HUDEP-2 (cell line): ENCODE results near the gene MED19.
"Not testable (repeated sequence)": the region's sequence is repeated elsewhere in the genome, so short reads cannot be mapped to it uniquely, and the experiment has no call there.

ENCODE experiments used
- DNase-seq, 76 experiments: peaks; one replicate each; lab custom pipeline; 2025; ENCODE audit not compliant: unreplicated experiment in 76 of 76; lab: John Stamatoyannopoulos, UW

The MED19 gene

DNA sequence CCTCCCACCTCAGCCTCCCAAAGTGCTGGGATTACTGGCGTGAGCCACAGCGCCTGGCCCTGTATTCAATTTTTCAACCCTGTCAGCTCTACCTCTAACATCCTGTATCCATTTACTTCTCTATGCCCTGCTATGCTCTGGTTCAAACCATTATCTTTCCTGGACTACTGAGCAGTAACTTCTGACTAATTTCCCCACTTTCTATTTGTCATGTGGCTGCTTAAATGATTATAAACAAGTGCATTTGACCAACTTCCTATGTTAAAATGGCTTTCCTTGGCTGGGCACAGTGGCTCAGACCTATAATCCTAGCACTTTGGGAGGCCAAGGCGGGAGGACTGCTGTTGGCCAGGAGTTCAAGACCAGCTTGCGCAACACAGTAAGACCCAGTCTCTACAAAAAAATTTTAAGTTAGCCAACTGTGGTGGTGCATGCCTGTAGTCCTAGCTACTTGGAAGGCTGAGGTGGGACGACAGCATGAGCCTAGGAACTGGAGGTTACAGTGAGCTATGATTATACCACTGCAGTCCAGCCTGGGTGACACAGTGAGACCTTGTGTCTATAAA is 2.1 kb downstream of the MED19 start:
- DNase-seq: no peak

DNA sequence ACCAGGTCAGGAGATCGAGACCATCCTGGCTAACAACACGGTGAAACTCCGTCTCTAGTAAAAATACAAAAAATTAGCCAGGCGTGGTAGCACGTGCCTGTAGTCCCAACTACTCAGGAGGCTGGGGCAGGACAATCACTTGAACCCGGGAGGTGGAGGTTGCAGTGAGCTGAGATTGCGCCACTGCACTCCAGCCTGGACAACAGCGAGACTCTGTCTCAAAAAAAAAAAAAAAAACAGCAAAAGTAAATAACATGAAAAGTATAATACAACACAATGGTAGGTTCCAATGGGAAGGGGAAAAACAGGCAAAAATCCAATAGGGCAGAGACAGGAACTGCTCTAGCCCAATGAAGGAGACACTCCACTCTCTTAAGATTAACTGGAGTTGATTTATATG is 6.6 kb downstream of the MED19 start:
- DNase-seq: not testable (repeated sequence)

DNA sequence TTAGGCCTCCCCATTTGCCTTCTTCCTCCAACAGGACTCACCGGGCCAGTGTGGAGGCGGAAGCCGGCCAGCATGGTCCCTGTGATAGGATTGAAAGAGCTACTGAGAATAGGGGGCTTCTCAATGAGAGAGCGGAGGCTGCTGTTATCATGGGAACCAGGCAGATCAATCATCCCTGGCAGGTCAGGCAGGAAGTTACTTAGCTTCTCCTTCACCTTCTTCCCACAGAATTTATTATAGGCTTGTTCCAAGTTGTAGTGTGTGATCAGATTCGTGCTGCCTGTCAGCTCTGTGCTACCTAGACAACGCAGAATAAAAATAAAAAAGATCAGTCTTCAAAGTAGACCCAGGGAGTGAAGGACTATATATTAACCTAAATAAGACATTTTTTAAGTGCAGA is 7.1 kb downstream of the MED19 start:
- DNase-seq: no peak

DNA sequence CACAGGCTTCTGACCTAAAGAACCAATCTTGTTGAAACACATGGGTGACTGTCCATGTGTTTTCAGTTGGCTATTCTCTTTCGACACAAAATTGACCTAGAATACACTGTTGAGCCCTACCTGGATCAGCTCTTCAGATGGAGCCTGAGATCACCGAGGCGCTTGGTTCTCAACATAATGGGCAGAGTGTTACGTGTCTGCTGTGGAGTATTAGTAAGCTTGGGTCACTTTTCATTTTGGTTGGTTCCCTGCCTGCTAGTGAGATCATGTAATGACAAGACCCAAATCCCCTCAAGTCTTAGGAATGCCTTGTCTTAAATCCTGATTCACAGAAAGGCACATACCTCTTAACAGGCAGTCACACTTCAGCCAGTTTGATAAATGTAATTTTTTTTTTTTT is 8.7 kb downstream of the MED19 start:
- no peak for DNase-seq

DNA sequence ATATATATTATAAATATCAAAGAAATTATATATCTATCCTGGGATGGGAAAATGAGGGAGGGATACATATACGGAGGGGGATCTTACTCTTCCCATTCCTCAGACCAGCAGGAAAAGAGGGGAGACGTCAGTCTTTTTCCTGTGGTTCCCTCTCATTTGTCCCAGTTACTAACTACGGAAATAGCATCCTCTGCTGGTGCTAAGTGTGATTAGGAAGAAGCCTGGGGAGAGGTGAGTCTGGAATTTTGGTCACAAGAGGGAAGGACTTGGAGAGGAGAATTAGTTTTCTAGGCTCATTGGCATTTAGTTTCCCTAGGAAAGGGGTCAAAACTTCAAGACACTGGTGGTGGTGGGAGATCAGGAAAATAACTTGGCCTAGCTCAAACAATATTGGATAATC is 11.6 kb downstream of the MED19 start:
- DNase-seq: no peak

DNA sequence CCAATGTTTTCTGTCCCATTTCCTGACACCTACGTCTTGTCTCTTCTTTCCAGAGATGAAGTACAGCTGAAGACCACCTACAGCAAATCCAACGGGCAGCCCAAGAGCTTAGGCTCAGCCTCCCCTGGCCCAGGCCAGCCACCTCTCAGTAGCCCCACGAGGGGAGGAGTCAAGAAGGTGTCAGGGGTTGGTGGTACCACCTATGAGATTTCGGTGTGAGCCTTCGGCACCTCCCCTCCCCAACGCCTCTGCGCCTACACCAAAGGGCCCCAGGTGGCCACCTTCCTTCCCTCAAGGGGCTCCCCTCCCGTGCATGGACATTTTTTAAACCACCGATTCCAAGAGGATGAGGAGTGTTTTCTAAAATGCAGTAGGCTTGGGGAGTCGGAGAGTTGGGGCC is 12.2 kb downstream of the MED19 start:
- DNase-seq: no peak

DNA sequence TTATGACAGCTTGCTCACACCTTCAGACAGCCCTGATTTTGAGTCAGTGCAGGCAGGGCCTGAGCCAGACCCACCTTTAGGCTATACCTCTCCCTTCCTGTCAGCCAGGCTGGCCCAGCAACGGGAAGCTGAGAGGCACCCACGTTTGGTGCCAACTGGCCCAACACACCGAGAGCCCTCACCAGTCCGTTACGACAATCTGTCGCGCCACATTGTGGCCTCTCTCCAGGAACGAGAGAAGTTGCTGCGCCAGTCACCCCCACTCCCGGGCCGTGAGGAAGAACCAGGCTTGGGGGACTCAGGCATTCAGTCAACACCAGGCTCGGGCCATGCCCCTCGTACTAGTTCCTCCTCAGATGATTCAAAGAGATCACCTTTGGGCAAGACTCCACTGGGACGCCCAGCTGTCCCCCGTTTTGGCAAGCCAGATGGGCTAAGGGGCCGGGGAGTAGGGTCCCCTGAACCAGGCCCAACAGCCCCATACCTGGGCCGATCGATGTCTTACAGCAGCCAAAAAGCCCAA is 13.1 kb downstream of the MED19 start:
- no peak for DNase-seq

DNA sequence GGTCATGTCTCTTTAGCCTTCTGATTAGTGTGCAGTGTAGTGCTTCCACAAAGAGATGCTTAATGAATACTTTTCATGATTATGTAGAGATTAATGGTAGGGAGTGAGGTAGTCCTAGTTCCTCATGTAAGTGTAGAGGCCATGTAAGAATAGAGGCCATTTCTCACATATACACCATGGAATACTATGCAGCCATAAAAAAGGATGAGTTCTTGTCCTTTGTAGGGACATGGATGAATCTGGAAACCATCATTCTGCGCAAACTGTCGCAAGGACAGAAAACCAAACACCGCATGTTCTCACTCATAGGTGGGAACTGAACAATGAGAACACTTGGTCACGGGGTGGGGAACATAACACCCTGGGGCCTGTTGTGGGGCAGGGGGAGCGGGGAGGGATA is 21.5 kb downstream of the MED19 start:
- not testable (repeated sequence) for DNase-seq

DNA sequence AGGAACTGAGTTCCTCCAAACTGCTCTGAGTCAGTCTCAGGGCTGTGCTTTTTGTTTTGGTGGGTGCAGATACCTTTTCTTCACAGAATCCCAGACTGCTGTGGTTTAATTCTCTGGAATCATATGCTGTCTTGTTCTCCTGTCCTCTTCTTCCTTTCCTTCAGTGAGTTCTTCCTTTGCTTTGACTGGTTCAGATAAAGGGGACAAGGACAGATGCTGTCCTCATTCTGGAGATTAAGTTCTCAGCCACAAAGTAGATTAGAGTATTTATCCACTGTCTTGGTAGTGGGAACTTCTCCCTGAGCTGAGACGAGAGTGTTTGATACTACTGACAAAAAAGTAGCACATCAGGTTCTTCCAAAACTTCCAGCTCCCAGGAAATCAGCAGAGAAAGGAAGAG is 30.8 kb downstream of the MED19 start:
- peak in 4 of 76 experiments; percentile 0 to 30 (median 9) for DNase-seq

DNA sequence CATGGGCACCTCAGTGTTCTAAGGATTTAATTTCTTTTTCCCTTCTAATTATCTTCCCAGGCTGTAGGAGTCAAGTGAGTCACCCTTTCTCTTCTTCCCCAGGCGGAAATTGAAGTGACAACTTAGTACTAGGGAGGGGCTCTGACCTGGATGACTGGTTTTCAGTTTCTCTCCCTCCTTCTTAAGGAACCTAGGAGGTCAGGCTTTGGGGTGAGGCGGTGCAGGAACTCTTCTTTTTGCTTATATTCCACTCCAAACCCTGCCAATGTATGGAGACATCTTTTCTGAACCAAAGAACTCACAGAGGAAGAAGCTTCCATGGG is 31.5 kb downstream of the MED19 start:
- no peak for DNase-seq

DNA sequence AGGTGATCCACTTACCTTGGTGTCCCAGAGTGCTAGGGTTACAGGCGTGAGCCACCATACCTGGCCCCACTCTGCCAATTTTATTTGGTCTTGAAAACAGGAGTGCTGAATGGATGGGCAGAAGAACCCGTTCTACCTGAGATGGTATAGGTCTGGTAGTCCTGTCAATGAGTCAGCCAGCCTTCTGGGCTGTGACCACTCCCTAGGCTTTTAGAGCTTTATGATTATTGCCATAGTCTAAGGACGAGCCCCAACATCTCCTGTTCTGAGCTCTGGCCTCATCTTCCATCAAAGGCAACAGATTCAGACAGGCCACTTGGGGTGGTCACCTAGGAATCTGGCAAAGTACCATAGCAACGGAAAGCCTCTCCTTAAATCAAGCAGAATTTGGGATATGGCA is 32.6 kb downstream of the MED19 start:
- no peak for DNase-seq

DNA sequence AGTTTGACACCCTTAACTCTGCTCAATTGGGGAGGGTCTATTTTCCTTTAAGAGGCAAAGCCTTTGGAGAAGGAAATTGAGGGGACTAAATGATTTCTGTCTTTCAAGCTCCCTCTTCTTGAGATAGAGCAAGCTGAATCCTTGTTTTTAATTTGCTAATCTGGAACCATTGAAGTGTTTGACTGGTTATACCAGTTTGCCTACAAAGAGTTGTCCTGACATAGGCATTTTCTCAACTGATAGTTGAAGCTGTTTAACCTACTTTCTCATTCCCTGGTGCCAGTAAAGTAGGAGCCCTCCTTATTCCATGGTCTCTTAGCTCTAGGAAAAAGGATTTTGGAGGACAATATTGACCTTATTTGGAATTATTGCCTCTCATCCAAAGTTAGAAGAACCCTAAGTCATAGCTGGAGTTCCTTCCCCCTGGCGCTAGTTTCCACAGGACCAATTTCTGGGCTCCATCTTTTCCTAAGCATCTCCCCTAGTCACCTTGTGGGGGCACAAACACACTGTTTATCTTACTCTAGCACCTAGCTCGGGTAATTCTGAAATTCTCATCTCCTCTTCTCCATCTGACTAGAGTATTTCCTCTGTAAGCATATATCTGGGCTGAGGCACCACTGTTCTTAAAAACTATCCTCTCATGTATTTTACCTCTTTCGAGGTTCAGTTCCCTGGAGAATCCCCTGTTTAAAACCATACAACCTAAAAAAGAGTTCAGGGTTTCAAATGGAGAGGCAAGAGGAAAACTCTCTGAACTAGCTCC is 36.7 kb downstream of the MED19 start:
- no peak for DNase-seq

DNA sequence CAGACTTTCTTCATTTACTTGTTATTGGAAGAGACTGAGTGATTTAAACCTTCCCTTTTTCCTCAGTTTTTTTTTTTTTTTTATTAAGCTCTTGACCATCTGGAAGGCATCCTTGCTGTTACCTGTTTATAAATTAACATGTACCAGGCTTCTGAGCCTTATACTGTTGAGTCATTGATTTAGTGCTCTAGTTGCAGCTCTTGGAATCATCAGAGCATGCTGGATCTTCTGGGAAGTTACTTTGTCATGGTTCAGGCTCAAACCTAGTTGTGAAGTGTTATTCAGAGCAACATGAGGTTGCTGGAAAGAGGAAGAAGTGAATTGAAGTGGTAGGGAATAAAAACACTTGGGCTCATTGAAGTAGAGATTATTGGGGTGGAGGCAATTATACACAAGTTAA is 37.8 kb downstream of the MED19 start:
- no peak for DNase-seq

DNA sequence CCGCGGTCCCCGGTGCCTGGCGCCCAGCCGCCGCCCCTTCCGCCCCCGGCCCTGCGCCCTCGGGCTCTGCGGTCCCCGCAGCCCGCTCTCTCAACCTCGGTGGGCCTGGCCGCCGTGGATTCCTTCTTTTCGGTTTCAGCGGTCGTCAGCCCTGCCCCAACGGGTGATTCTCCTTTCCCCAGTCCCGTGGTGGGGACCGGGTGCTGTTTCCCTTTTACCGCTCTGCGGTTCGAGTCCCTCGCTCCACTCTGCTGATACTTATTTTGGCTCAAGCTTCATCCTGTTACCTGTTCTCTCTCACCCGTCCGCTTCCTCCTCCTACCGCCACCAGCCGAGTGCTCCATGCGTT is 43.6 kb downstream of the MED19 start:
- peak in 4 of 76 experiments; percentile 16 to 29 (median 22) for DNase-seq

DNA sequence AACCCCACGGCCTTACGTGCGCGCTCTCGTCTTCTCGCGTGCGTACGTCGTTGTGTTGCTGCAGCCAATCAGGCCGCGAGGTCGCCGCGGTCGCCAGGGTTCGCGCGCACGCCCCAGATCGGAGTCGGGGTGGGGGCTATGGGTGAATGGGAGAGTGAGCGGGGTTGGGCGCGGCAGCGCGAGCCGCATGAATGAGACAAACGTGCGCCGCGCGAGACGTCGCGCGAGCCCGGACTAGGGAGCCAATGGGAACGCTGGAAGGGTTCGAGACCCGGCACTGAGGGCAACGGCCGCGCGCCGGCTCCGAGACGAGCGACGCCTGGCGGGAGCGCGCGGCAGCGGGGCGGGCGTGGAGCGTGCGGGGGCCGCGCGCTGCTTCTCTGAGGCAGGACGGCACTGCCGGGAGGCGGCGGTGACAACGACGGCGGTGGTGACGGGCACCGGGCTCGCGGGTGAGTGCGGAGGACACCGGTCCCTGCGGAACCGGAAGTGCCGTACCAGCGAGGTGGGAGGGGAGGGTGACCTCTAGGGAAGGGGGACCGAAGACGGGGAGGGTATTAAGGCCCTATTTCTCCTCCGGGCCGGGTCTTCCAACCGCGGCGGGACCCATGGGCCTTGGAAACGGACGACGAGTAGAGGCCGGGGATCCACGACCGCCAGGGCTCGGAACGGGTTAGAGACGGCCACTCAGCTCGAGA is 44.1 kb downstream of the MED19 start, which contains the start of gene ZDHHC5:
Gene ZDHHC5 (plus strand): TSS at position 379 of the 698 bp plus-strand sequence. CDS start 4,977 bp downstream, outside the sequence.
- DNase-seq: peak; percentile 57 to 99 (median 97)

DNA sequence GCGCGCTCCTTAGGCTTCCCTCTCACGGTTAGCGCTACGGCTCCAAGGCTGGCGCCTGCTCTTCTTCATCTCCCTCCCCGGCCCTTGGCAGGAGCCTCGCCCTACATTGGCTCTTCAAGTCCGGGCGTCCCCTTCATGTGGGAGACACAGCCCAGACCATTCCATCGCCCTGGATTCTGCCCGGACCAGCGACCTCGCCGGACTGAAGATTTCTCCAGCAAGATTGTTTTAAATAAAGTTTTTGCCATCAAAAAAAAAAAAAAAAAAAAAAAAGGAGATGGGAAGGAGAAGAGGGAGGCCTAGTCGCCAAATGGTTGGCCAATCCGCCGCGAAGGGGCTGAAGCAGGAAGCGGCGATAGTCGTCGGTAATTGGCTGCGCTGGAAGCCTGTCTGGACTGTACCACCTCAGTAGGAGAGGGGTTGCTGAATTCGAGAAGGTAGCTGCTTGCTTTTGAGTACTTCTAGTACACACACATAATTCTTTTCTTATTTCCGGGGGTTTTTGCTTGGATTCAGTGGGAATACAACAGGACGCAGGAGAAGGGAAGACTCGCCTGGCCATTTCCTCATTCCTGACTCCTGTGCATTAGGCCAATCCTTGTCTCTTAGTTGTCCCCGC is 44.8 kb downstream of the MED19 start:
- DNase-seq: peak; percentile 24 to 99 (median 93)

DNA sequence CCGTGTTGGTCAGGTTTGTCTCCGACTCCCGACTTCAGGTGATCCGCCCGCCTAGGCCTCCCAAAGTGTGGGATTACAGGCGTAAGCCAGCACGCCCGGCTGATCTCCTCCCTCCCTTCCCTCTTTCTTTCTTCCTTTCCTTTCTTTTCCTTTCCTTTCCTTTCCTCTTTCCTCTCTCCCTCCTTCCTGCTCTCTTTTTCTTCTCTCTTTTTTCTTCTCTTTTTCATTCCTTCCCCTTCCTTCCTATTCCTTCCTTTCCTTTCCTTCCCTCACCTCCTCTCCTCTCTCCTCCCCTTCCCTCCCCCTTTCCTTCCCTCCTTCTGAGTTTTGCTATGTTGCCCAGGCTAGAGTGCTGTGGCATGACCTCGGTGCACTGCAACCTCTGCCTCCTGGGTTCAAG is 48.0 kb downstream of the MED19 start:
- no peak for DNase-seq

DNA sequence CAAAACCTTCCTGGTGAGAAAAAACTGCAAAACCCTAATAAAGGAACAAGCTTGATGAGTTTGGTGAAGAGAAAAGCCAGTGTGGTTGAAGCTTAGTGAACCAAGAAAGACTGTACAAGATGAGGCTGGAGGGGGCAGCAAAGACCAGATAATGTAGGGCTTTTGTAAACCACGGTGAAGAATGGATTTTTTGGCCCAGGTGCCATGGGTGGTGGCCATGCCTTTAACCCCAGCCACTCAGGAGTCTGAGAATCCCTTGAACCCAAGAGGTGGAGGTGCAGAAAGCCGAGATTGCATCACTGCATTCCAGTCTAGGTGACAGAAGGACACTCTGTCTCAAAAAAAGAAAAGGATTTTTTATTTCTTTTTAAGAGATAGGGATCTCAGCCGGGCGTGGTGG is 49.1 kb downstream of the MED19 start:
- DNase-seq: peak in 15 of 76 experiments; percentile 4 to 47 (median 23)

DNA sequence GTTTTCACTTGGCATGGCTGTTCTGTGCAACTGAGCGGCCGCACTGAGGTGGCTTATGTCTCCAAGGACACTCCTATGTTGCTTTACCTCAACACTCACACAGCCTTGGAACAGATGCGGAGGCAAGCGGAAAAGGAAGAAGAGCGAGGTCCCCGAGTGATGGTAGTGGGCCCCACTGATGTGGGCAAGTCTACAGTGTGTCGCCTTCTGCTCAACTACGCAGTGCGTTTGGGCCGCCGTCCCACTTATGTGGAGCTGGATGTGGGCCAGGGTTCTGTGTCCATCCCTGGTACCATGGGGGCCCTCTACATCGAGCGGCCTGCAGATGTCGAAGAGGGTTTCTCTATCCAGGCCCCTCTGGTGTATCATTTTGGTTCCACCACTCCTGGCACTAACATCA is 52.3 kb downstream of the MED19 start:
- no peak for DNase-seq

DNA sequence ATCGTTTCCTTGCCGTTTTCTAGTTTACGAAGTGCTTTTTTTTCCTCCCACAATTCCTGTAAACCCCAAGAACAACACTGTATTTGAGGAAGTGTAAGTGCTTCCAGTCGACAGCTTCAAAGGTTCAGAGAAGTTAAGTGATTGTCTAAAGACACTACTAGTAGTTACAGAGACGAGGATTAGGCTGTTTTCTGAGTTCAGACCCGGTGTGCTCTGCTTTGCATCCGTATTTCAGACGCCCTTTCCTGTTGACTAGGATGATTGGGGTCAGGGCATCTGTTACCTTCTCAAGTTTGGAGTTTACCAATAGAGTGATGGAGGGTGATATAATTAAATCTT is 54.0 kb downstream of the MED19 start:
- DNase-seq: no peak

DNA sequence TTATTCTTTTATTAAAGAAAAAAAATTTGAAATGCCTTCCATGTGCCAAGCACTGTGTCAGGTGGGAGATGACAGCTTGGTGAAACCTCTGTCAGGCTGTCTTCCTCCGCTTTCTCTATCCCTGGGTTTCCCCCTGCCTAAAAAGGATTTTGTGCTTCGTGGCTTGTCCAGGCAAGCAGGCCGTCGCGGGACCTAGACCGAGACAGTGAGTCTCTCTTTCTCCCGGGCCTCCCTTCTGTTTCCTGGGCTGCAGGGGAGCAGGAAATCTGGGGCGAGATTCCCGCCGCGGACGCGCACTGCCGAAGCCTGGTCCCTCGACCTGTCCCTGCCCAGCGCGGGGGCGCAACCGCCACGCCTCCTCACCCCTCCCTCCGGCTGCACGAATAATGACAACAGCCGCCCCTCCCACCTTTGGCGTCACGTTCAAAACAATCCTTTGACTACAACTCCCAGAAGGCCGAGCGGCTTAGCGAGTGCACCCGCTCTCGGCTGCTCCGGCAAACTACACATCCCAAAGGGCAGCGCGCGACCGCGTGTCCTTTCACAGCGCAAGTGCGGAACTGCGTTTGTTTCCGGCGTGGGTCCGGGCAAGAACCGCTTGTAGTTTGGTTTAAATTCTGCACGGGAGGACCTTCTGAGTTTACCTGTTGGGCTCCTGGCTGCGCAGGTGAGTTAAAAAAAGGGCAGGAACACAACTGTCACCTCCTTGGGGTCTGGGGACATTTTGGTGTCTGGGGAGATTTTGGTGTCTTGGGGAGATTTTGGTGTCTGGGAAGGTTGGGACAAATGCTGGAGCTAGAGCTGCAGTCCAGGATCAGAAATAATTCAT is 54.6 kb downstream of the MED19 start, which contains the start of gene CLP1:
Gene CLP1 (plus strand): TSS at position 569 of the 829 bp plus-strand sequence. CDS start 1,715 bp downstream, outside the sequence.
- DNase-seq: peak in 75 of 76 experiments; percentile 38 to 99 (median 96)
